Measurements from ENCODE around the gene BRK1.

DNA sequence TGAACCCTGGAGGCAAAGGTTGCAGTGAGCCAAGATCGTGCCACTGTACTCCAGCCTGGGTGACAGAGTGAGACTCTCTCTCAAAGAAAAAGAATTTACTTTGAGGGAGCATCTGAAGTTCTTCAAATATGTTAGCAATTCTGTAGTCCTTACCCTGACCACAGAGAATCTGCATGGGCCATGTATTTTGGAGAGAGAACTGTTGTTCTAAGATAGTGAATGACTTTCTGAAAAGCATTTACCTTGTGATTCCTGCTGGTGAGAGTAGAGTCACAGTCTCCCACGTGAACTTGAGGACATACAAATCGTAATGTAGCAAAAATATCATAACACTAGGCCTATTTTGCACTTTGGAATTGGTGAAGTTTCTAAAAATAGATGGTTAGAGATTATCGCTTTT is 3.9 kb downstream of the BRK1 start:
- TF ChIP-seq, protein P1, sequence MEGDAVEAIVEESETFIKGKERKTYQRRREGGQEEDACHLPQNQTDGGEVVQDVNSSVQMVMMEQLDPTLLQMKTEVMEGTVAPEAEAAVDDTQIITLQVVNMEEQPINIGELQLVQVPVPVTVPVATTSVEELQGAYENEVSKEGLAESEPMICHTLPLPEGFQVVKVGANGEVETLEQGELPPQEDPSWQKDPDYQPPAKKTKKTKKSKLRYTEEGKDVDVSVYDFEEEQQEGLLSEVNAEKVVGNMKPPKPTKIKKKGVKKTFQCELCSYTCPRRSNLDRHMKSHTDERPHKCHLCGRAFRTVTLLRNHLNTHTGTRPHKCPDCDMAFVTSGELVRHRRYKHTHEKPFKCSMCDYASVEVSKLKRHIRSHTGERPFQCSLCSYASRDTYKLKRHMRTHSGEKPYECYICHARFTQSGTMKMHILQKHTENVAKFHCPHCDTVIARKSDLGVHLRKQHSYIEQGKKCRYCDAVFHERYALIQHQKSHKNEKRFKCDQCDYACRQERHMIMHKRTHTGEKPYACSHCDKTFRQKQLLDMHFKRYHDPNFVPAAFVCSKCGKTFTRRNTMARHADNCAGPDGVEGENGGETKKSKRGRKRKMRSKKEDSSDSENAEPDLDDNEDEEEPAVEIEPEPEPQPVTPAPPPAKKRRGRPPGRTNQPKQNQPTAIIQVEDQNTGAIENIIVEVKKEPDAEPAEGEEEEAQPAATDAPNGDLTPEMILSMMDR (IDR thresholded peaks at IDR 0.05): no peak
- no peak for TF ChIP-seq EZH2 (IDR thresholded peaks at IDR 0.05; ENCODE audit: borderline replicate concordance, insufficient read depth, low read depth, low read length, poor library complexity, severe bottlenecking)
